ENCODE results near the gene KIF5C. TPM values are rescaled to one million over a fixed set of nuclear protein-coding genes. Genes with fewer than 3 reads are reported as not detected.

KIF5C gene
- total RNA-seq, 2 experiments from 2014 or later: 8.1 to 22.2 TPM

- Histone ChIP-seq H3K9me2 (ENCODE audit: insufficient read depth, low read length) (no peaks in the 10 kb centered on the region), H3K27ac (ENCODE audit: low read depth, low read length, poor library complexity, severe bottlenecking) (no peak overlapping the region), H3K4me1 (ENCODE audit: insufficient read depth, low read length, poor library complexity, severe bottlenecking) (peaks cover 6% of the 10 kb centered on the region), H3K4me2 (ENCODE audit: low read length) (no peak overlapping the region), H4K20me1 (ENCODE audit: insufficient read depth, low read length) (no peaks in the 10 kb centered on the region), H3K36me3 (ENCODE audit: insufficient read depth, low read length) (no peaks in the 10 kb centered on the region), H3K9me3 (ENCODE audit: low read length) (no peaks in the 10 kb centered on the region), H2AFZ (ENCODE audit: low read length) (no peak overlapping the region), H3K4me3 (ENCODE audit: low read depth, low read length, poor library complexity, severe bottlenecking) (no peak overlapping the region), H3K79me2 (ENCODE audit: insufficient read depth, low read depth, low read length) (no peaks in the 10 kb centered on the region)
- CTCF ChIA-PET (ENCODE audit: unreplicated experiment): no interaction called here
- no peak for DNase-seq (ENCODE audit: low spot score)
- TF ChIP-seq EZH2phosphoT487 (IDR thresholded peaks at IDR 0.05; ENCODE audit: borderline replicate concordance, low read depth, low read length) (no peak), CTCF (conservative IDR thresholded peaks at IDR 0.05; ENCODE audit: low read length) (no peak)
- intact Hi-C loops (cut with micrococcal nuclease; ENCODE audit: unreplicated experiment): no loop called here
- BruUV-seq (replicated peaks): no TSS peak
- POLR2A ChIA-PET: no interaction called here
These were observed 92.6 kb downstream of the KIF5C start for GRCh38 chr2:148967578-148967977.

- CTCF ChIA-PET (ENCODE audit: unreplicated experiment): no interaction called here
- Histone ChIP-seq H3K4me3 (ENCODE audit: low read depth, low read length, poor library complexity, severe bottlenecking) (no peak overlapping the region), H3K9me2 (ENCODE audit: insufficient read depth, low read length) (no peaks in the 10 kb centered on the region), H3K4me1 (ENCODE audit: insufficient read depth, low read length, poor library complexity, severe bottlenecking) (peaks cover 6% of the 10 kb centered on the region), H3K27ac (ENCODE audit: low read depth, low read length, poor library complexity, severe bottlenecking) (no peak overlapping the region), H3K9me3 (ENCODE audit: low read length) (no peaks in the 10 kb centered on the region), H3K36me3 (ENCODE audit: insufficient read depth, low read length) (peaks cover 3% of the 10 kb centered on the region), H3K4me2 (ENCODE audit: low read length) (no peak overlapping the region), H4K20me1 (ENCODE audit: insufficient read depth, low read length) (no peaks in the 10 kb centered on the region), H3K79me2 (ENCODE audit: insufficient read depth, low read depth, low read length) (no peaks in the 10 kb centered on the region), H2AFZ (ENCODE audit: low read length) (no peak overlapping the region)
- DNase-seq (ENCODE audit: low spot score): no peak
- POLR2A ChIA-PET: no interaction called here
- TF ChIP-seq EZH2phosphoT487 (IDR thresholded peaks at IDR 0.05; ENCODE audit: borderline replicate concordance, low read depth, low read length) (no peak), CTCF (conservative IDR thresholded peaks at IDR 0.05; ENCODE audit: low read length) (no peak)
- no TSS peak for BruUV-seq (replicated peaks)
- intact Hi-C loops (cut with micrococcal nuclease; ENCODE audit: unreplicated experiment): no loop called here
These were observed 93.3 kb downstream of the KIF5C start for GRCh38 chr2:148968301-148968700.

DNA sequence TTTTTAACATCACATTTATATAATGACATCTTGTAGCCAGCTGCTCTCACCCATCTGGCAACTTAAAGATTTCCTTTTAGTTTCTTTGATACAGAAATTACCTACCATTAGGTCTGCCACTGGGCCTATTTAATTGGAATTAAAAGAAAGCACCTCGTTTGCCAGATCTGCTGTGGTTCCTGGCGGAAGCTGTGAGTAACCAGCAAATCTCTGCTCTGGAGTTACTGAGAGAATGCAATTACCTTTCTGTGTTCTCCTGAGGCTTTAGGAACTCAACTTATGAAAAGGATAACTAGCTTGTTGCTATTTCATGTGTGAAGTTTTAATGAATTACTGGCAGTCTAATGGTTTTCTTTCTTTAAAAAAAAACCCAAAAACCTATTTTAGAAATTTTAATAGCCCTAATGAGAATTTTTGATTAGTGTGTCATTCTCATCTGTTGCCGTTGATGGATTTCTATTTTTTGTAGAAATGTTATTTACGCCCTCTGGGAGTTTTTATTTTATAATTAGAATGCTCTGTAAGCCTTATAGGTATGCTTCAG is 93.8 kb downstream of the KIF5C start:
- no peak overlapping the region for H2AFZ ChIP-seq (ENCODE audit: low read length)
- H3K9me3 ChIP-seq (ENCODE audit: low read length): no peaks in the 10 kb centered on the region
- H3K4me3 ChIP-seq (ENCODE audit: low read depth, low read length, poor library complexity, severe bottlenecking): no peak overlapping the region
- CTCF ChIA-PET (ENCODE audit: unreplicated experiment): no interaction called here
- no peaks in the 10 kb centered on the region for H3K9me2 ChIP-seq (ENCODE audit: insufficient read depth, low read length)
- no peak for TF ChIP-seq EZH2phosphoT487 (IDR thresholded peaks at IDR 0.05; ENCODE audit: borderline replicate concordance, low read depth, low read length)
- no peak for TF ChIP-seq CTCF (conservative IDR thresholded peaks at IDR 0.05; ENCODE audit: low read length)
- H3K4me2 ChIP-seq (ENCODE audit: low read length): no peak overlapping the region
- peaks cover 9% of the 10 kb centered on the region for H3K36me3 ChIP-seq (ENCODE audit: insufficient read depth, low read length)
- no peak overlapping the region for H3K27ac ChIP-seq (ENCODE audit: low read depth, low read length, poor library complexity, severe bottlenecking)
- BruUV-seq (replicated peaks): no TSS peak
- H3K4me1 ChIP-seq (ENCODE audit: insufficient read depth, low read length, poor library complexity, severe bottlenecking): peaks cover 6% of the 10 kb centered on the region
- DNase-seq (ENCODE audit: low spot score): no peak
- H4K20me1 ChIP-seq (ENCODE audit: insufficient read depth, low read length): no peaks in the 10 kb centered on the region
- POLR2A ChIA-PET: no interaction called here
- no peaks in the 10 kb centered on the region for H3K79me2 ChIP-seq (ENCODE audit: insufficient read depth, low read depth, low read length)
- intact Hi-C loops (cut with micrococcal nuclease; ENCODE audit: unreplicated experiment): no loop called here

All from OCI-LY7 (cell line).